PFSK-1 (cell line): ENCODE data around the gene MYH7.

Experiments used
- FOXP2 ChIP-seq: optimal IDR thresholded peaks from 2 replicates; pipeline ENCODE3; 2011; ENCODE audit warnings: borderline replicate concordance, control low read depth, inconsistent platforms; ENCODE audit not compliant: insufficient read depth; ENCODE audit errors: extremely low read length, extremely low read depth
- POLR2AphosphoS5 ChIP-seq: IDR thresholded peaks from 2 replicates; pipeline ENCODE4 v1.6.1; 2012; ENCODE audit warnings: low read depth, mild to moderate bottlenecking, control low read depth, low read length, moderate library complexity
- SIN3A ChIP-seq: IDR thresholded peaks from 2 replicates; pipeline ENCODE4 v1.6.1; 2012; ENCODE audit warnings: mild to moderate bottlenecking, low read length, moderate library complexity, borderline replicate concordance; ENCODE audit not compliant: insufficient read depth
- TAF1 ChIP-seq: IDR thresholded peaks from 2 replicates; pipeline ENCODE4 v1.6.1; 2012; ENCODE audit warnings: low read length, control low read depth, borderline replicate concordance; ENCODE audit not compliant: insufficient read depth
- TF ChIP-seq, protein P1 (sequence below), 2 experiments: IDR thresholded peaks; 2 replicates each; pipeline versions ENCODE4 v1.6.1 to v1.8.0; 2011 to 2012; ENCODE audit warnings: low read depth in 2 of 2, low read length in 2 of 2, control low read depth in 1 of 2, inconsistent platforms in 1 of 2, mild to moderate bottlenecking in 1 of 2, moderate library complexity in 1 of 2; ENCODE audit not compliant: insufficient read depth in 1 of 2

MYH7 gene

DNA sequence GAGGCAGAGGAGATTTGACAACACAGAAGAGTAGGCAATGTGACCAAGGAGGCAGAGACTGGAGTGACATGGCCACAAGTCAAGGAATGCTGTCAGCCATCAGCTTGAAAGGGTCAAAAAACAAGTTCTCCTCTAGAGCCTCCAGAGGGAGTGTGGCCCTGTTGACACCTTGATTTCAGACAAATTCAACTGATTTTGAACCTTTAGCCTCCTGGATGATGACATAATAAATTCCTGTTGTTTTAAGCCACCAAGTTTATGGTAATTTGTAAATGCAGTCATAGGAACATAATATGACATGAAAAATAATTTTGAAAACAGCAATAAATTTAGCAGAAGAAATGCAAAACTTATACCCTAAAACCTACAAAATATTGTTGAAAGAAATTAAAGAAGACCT, 25.5 kb upstream of the MYH7 start:
- TF ChIP-seq SIN3A, result no peak
- no peak for TF ChIP-seq POLR2AphosphoS5
- TF ChIP-seq, protein P1, sequence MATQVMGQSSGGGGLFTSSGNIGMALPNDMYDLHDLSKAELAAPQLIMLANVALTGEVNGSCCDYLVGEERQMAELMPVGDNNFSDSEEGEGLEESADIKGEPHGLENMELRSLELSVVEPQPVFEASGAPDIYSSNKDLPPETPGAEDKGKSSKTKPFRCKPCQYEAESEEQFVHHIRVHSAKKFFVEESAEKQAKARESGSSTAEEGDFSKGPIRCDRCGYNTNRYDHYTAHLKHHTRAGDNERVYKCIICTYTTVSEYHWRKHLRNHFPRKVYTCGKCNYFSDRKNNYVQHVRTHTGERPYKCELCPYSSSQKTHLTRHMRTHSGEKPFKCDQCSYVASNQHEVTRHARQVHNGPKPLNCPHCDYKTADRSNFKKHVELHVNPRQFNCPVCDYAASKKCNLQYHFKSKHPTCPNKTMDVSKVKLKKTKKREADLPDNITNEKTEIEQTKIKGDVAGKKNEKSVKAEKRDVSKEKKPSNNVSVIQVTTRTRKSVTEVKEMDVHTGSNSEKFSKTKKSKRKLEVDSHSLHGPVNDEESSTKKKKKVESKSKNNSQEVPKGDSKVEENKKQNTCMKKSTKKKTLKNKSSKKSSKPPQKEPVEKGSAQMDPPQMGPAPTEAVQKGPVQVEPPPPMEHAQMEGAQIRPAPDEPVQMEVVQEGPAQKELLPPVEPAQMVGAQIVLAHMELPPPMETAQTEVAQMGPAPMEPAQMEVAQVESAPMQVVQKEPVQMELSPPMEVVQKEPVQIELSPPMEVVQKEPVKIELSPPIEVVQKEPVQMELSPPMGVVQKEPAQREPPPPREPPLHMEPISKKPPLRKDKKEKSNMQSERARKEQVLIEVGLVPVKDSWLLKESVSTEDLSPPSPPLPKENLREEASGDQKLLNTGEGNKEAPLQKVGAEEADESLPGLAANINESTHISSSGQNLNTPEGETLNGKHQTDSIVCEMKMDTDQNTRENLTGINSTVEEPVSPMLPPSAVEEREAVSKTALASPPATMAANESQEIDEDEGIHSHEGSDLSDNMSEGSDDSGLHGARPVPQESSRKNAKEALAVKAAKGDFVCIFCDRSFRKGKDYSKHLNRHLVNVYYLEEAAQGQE (IDR thresholded peaks at IDR 0.05; ENCODE audit: insufficient read depth in 1 of 2, low read depth in 2 of 2, low read length in 2 of 2), result no peak
- no peak for TF ChIP-seq FOXP2

DNA sequence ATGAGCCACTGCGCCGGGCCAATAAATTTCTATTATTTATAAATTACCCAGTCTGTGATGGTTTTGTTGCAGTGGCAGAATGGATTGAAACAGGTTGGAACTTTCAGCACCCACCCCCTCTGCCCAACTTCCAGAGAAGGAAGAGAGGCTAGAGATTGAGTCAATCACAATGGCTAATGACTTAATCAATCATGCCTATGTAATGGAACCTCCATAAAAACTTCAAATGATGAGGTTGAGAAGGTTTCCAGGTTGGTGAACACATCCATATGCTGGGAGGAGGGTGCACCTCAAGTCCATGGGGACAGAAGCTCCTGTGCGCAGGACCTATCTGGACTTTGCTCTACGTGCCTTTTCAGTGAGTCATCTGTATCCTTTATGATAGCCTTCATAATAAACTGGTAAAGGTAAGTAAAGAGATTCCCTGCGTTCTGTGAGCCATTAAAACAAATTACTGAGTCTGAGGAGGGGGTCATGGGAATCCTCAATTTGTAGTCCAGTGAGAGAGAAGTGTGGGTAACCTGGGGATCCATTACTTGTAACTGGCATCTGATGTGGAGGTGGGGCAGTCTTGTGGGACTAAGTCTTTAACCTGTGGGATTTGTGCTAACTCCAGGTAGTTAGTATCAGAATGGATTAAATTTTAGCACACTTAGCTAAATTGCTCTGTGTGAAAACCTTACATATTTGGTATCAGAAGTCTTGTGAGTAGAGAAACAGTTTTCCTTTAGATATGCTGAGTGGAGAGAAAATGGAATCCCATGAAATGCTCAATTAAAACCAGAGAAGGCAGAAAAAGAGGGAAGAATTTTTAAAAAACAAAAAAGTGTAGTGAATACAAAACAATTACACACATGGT, 22.4 kb upstream of the MYH7 start:
- TF ChIP-seq TAF1 (no peak), FOXP2 (no peak), SIN3A (no peak)
- TF ChIP-seq, protein P1 (IDR thresholded peaks at IDR 0.05; ENCODE audit: insufficient read depth in 1 of 2, low read depth in 2 of 2, low read length in 2 of 2), result no peak

DNA sequence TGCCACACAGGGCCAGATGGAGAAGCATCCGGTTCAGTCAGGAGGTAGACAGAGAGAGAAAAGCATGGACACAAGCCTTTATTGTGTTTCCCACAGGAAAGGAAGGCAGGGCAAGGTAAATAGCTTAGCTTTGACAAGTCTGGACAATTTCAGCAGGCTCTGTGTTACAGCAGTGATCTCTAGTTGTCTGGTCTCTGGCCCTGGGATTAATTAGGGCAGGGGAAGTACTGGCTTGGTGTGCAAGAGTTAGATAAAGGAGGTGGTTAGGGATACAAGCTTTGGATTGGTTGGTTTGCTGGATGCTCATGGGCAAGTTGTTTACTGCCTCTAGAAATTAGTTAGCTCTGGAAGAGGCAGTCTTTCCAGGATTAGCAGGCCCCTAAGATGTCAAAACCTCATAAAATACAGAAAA, 19.0 kb upstream of the MYH7 start:
- no peak for TF ChIP-seq POLR2AphosphoS5
- no peak for TF ChIP-seq SIN3A
- TF ChIP-seq TAF1, result no peak
- TF ChIP-seq, protein P1 (IDR thresholded peaks at IDR 0.05; ENCODE audit: insufficient read depth in 1 of 2, low read depth in 2 of 2, low read length in 2 of 2), result no peak
- no peak for TF ChIP-seq FOXP2

DNA sequence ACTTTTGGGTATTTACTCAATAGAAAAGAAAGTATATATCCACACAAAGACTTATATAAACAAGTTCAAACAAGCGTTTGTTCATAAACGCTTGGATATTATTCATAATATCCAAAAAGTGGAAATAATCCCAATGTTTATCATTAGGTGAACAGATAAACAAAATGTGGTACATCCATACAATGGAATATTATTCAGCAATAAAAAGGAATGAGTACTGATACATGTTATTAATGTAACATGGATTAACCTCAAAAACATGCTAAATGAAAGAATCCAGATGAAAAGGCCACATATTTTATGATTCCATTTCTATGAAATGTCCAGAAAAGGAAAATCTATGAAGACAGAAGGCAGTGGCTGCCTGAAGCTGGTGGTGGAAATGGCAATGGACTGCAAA, 16.8 kb upstream of the MYH7 start:
- TF ChIP-seq FOXP2 (no peak), SIN3A (no peak), POLR2AphosphoS5 (no peak), TAF1 (no peak)
- TF ChIP-seq, protein P1 (IDR thresholded peaks at IDR 0.05; ENCODE audit: insufficient read depth in 1 of 2, low read depth in 2 of 2, low read length in 2 of 2), result no peak

DNA sequence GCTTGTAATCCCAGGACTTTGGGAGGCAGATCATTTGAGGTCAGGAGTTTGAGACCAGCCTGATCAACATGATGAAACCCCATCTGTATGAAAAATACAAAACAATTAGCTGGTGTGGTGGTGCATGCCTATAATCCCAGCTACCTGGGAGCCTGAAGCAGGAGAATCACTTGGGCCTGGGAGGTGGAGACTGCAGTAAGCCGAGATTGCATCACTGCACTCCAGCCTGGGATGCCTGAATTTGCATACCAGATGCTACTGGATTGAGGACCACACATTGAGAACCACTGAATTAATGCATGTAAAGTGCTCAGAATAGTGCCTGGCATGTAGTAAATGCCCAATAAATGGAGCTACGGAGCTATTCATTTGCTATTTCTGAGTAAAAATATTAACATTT, 14.9 kb upstream of the MYH7 start:
- TF ChIP-seq, protein P1 (IDR thresholded peaks at IDR 0.05; ENCODE audit: insufficient read depth in 1 of 2, low read depth in 2 of 2, low read length in 2 of 2), result no peak
- TF ChIP-seq SIN3A (no peak), FOXP2 (no peak), TAF1 (no peak), POLR2AphosphoS5 (no peak)
